Stimulated activated CD4-positive, alpha-beta T cell treated with anti-CD3 and anti-CD28 coated beads, Interleukin-15, amount 100 ng/mL, for 48 hours (primary cell): ENCODE measurements around the gene CHST15.

Experiments
- DNase-seq, 2 donors: peaks; one replicate each; pipeline ENCODE4 v3.0.0-alpha.2; 2020; ENCODE audit warnings: low read depth in 2 of 2

Gene CHST15

DNA sequence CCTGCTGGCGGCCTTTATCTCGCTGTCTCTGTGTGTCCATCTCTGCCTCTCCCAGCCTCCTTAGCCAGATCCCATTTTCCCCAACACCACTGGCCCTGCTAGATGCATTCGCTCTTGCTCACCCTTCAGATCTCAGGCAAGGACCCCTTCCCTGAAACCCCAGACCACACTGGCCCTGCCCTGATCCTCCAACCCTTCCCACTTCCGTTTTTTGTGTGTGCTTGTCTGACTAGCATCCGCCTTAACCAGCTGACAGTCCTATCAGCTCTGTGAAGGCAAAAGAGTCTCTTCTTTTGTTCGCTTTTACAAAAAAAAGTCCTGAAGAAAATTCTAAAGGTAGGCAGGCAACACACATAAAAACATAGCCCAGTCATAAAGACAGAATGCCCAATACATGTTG, 28.7 kb downstream of the CHST15 start:
- DNase-seq, result no peak

DNA sequence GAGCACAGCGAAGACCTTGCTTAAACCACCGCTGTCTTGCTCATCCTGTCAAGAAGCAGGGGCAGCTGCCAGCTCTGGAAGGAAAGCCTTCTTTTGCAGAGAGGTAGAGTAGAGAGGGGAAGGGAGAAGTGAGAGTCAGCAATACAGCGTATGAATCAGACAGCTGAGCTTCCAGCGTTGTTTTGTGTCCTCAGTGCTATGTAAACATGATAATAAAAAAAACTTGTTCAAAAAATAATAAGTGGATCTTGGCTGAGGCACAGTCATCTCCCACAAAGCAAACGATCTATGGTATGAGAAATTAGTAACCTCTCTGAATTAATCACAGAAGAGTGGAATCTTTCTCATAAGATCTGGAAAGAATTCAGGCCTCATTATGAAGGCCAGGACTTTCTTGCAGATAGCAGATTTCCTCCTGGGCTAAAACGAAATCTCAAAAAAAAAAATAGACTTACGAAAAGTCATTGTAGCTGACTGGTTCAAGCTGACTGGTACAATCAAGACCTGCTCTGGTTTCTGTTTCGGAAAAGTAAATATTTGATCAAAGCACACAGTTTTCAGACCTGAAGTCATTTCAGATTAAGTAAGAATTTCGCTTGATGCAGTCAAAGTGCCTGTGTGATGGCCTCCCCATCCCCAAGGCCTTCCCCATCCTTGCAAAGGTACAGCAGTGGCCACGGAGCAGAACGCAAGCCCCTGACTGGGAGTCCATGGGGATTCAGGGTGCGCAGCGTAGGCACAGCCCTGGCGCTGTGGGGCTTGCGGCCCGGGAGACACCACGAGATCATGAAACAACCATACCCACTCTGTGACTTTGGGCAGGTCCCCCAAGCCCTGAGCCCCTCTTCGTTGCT, 29.4 kb downstream of the CHST15 start:
- DNase-seq, result no peak

DNA sequence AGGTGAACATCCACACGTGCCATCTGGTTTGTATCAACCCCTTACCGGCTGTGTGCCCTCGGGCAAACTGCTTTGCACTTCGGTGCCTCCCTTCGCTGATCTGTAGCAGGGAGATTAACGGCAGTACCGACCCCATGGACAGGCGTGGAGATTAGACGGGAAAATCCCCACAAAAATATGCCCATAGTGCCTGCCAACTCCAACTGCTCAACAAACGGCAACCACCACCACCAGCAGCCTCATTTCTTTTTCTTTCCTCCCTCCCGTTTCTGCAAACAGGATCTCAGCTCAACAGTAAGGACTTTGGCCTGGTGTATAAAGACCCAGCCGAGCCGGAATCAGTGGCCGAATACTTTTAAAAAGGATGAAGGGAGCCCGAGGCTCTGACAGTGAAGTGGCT, 31.0 kb downstream of the CHST15 start:
- no peak for DNase-seq

DNA sequence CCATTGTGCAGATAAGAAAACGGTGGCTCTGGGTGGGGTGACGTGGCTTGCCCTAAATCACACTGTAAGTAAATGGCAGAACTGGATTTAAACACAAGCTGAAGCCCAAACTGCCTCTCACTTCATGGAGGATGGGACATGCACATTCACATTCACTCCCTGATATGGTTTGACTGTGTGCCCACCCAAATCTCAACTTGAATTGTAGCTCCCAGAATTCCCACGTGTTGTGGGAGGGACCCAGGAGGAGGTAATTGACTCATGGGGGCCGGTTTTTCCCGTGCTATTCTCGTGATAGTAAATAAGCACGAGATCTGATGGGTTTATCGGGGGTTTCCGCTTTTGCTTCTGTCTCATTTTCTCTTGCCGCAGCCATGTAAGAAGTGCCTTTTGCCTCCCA, 32.4 kb downstream of the CHST15 start:
- no peak for DNase-seq

DNA sequence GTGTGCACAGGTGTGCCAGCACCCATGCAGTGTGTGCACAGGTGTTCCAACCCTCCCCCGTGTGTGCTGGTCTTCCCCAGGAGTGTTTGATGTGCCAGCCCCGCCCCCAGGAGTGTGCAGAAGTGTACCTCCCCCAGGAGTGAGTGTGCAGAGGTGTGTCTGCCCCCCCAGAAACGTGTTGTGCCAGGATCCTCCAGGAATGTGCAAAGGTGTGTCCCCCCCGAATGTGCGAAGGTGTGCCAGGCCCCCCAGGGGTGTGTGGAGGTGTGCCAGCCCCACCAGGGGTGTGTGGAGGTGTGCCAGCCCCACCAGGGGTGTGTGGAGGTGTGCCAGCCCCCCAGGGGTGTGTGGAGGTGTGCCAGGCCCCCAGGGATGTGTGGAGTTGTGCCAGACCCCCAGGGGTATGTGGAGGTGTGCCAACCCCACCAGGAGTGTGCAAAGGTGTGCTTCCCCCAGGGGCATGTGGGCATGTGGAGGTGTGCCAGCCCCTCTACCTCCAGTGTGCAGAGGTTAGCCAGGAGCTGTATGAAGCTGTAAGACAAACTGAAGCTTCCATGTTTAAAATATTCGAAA, 33.2 kb downstream of the CHST15 start:
- no peak for DNase-seq

DNA sequence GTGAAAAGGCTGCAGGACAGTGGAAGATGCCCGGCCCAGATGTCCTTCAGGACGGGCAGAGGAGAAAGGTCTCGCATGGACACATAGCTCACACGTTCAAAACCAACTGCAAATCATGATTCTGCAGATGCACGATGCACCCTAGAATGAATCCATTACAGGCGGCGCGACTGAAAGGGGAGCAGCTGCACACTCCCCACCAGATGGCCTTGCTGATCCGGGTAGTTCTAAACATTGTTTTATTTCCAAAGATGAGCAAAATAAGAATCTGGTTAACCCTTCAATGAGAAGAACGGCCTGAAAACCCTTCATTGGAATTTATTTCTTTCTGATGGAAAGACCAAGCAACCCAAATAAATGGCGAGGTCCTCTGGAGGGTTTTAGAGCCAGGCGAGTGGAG, 33.8 kb downstream of the CHST15 start:
- DNase-seq, result no peak

DNA sequence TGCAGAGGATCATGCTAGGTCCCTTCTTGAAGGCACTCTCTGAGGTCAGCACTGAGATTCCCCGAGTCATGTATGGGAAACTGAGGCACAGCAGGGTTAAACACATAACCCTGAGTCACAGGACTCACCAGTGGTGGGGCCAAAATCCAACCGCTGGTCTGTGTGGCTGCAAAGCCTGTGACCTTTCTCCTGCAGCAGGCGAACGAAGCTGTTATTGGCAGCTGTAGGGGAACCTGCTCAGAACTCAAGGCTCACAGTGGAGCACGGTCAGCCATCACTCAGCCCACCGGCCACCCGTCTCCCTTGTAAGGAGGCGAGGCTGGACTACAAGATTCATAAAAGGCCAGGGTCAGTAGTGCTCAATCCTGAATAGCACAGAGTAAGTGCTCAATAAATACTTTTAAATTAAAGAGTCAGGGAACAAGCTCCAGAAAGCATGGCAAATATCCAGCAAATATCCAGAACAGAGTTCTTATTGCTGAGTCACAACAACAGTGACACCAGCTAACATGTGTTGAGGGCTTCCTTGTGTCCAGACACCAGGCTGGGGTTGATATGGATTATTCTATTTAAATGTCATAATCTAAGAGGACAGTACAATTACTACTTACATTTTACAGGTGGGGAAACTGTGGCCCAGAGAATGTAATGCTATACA, 34.9 kb downstream of the CHST15 start:
- no peak for DNase-seq

DNA sequence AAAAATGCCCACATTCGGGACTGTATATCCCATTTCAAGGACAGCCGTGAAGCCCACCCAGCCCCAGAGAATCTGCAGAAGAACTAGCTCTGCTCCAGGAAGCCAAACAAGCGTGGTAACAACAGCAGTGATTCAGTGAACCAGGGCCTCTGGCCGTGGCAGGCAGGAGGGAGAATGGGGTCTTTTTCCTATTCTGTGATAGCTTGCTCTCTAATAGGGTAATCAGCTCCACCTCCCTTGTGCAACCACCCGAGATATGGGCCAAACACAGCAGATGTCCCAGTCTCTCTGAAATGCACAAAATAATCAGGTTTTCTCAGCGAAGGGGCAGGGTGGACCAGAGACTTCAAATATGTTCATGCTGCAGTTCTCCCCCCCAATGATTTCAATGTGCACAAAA, 35.8 kb downstream of the CHST15 start:
- no peak for DNase-seq

DNA sequence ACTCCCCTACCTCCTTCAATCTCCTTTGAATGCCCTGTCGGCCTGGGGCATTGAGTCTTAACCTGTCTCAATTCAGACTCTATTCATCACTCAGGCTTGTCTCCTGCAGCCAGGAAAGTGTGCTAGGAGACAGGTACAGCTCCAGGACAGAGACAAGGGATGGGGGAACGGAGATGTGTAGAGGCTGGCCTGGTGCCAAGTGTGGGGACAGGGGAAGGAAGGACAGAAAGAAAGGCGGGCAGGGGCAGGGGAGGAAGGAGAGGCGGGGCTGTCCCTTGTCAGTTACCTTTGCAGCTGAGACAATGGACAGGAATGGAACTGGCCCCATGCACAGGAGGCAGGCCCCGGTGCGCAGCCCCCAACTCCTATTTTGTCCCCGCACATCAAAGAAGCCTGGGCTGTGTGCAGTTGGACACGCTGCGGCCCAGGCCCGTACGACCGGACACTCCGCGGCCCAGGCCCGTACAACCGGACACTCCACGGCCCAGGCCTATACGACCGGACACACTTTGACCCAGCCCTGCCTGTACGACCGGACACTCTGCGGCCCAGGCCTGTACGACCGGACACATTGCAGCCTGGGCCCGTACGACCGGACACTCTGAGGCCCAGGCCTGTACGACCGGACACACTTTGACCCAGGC, 36.9 kb downstream of the CHST15 start:
- no peak for DNase-seq

DNA sequence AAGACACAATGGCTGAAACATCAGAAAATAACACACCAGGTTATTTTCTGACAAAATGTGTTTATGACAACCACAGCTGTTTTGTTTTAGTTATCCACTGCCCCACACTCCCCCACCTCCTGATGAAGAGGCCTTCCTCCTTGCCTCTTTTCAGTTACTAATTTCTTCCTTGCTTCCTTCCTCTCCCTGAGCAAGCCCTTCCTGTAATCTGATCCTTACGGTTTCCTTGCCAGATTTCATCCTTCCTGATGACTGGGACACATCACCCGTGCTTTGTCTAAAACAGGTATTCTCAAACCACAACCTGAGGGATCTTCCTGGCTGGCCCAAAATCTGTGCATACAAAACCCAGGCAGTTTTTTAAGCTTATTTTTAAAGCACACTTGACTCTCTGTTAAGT, 39.4 kb downstream of the CHST15 start:
- no peak for DNase-seq

DNA sequence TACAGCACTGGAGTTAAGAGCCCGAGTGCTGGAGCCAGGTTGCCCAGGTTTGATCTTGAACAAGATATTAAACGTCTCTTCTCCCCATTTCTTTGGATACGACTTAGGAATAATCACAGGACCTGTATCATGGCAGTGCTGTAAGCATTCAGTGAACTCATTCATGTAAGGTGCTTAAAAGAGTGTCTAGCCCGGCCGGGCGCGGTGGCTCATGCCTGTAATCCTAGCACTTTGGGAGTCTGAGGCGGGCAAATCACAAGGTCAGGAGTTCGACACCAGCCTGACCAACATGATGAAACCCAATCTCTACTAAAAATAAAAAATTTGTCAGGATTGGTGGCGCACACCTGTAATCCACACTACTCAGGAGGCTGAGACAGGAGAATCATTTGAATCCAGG, 40.8 kb downstream of the CHST15 start:
- DNase-seq, result no peak

DNA sequence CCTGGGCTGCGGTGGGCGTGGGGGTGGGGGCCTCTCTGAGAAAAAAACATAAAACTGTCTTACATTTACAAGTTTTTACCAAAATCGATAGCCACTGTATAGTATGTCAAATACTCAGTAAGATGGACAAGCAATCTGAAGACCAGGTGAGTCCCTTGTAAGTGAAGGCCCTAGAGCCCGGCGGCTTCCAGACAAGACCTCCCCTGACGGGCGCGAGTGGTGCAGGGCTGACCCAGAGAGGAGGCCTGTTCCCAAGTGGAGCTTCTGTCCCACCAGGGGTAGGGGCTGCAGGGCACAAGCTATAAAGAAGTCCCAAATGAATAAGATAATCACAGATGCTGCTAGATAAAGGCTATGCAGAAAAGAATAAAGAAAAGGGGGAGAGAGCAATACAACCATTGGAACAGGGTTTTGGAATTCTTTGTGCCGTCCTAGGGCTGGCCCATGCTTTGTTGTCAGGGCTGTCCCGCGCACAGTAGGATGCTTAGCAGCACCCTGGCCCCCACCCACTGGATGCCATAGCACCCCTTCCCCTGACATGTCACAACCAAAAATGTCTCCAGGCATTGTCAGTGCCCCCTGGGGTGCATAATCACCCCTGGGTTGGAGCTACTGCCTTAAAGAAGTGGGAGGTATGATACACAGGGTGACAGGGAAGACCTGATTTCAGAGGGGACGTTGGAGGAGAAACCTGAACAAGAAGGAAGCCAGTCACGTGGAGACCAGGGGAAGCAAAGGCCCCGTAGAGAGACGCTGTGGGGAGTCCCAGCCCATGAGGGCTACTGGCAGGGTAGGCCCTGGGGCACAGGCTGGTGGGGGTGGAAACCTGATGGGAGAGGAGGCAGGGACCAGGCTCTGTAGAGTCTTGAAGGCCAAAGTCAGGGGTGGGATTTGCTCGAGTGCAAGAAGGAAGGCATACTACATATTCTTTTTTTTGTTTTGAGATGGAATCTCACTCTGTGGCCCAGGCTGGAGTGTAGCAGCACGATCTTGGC, 43.1 kb downstream of the CHST15 start:
- no peak for DNase-seq

DNA sequence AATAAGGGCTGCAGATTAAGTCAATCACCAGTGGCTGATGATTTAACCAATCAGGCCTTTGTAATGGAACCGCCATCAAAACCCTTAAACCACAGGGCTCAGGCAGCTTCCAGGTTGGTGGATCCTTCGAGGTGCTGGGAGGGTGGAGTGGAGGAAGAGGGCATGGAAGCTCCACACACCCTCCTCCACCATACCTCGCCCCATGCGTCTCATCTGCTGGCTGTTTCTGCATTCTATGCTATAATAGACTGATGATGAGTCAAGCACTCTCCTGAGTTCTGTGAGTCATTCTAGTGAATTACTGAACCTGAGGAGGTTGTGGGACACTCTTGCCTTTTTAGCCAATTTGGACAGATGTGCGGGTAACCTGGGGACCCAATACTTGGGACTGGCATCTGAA, 43.9 kb downstream of the CHST15 start:
- DNase-seq, result no peak

DNA sequence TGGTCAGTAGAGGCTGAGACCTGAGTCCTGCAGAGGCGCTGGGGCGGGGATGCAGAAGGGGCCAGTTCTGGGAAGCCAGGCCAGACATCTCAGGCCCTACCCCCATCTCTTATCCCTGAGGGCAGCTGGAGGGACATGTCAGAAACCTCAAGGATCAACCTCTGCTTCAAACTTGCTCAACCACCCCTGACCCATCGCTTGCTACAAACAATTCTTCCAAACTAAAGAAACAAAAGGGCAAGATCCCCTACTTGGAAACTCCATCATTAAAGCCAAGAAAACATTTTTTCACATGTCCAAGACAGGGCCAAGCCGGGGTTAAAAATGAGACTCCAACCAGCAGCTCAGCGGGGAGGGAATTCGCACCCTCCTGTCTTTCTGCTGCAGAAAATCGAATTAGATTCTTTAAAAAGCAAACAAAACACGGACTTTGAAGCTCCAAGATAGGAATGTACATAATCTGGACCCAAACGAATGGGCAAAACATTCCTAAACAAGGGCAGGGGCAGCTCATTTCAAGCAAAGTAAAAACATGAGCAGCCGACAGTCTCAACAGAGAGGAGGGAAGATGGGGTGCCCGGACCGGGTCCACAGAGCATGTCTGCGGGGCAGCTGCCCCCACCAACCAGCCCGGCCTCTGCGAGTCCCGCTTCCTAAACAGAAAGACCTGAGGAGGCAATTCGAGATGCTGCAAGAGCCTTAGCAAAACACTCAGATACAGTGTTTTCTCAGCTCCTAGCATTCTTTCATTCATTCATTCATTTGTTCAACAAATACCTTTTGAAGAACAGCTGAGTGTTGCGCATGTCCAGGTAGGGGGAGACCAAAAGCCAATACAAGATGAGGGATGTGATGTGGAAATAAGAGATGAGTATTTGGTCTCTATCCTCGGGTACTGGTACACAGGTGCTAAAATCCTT, 44.8 kb downstream of the CHST15 start:
- DNase-seq, result no peak

DNA sequence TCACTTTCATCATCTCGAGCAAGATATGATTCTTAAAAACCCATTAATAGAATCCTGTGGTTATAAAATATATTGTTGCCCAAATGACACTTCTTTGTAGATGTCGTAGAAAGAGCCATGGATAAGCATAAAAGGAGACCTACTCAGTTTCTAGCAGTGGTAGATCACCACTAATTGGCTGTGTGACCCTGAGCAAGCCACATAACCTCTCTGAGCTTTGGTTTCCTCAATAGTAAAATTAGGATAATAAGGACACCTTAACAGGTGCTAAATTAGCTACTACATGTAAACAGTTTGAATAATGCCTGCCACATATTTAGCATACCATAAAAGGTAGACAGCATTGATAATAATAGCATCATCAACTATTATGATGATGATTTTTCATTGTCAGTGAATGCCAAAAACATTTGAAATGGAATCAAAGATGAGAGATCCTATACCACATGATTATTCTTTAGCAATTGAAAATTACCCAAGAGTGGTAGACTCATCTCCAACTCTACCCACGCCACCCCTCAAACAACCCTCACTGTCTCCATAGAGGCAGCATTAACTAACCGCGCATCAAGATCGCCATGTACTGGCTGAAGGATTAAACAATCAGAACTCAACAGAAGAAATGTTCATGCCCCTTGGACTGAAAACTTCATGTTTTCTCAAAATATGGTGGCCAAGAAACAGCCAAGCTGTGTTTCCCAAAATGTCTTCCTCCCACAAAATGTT, 45.8 kb downstream of the CHST15 start:
- no peak for DNase-seq

DNA sequence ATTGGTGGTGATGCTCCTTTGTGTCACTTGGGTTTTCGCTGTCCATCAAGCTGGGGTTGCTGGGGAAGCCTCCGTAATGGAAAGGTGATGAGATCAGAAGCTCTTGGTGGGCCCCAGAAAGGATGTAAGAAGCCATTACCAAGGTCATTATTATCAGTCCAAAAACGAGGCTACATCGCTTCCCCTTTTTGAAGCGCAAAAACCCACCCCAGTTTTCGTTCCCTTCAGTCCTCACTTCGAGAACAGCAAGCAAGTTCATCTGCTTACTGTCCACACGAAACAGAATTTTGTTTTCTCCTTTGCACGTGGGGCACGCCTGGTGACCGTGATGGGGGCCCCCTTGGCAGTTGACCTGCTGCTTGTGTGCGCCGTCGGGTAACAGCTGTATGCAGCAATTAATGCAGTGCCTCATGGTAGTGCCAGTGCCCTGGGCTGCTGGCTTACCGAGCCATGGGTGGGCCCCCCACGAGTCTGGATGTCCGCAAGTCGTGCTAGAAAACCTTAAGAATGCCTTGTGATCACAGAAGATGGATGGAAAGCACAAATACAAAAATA, 47.5 kb downstream of the CHST15 start:
- no peak for DNase-seq

DNA sequence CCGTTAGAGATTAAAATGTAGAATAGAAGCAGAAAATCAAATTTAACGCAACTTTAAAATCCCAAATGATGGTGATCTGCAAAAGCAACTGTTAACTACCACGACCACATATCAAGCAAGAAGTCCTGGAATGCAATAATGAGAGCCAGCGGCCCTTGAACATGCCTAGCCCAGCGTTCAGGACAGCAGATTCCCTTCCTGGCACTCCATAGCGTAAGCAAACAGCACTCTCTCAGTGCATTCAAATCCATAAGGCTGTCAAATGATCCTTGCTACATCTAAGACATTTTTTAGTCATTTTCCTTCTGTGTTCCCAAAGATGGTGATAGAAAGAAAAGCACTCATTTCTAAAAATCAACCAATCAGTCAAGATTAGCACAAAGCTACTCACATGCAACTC, 48.1 kb downstream of the CHST15 start:
- DNase-seq, result no peak

DNA sequence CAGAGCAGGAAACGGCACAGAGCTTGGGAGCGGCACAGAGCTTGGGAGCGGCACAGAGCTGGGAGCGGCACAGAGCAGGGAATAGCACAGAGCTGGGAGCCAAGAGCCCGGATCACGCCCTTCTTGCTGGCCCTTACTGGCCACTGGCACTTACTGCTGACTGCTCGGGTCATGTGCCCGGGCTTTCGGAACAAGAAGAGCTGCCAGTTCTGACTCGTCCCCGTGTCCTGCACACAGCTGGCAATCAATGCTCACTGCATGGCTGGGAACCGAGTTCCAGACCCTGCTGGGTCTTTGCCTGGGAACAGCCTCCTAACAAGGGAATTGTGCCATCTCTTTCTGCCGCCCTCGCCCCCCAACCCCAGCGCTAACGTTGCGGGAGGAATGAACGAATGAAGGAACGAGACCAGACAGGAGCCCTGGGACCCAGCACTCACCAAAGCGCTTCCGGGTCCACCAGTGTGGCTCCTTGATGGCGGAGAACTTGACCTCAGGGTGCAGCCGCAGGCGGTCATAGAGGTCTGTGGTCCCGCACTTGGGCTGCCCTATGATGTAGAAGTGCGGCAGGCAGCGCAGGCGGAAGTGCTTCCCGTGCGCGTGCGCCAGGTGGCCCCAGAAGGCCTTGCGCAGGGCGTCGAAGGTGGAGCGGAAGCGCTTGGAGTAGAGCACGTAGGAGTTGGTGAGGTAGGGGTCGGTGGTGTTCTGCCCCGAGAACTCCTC, 49.1 kb downstream of the CHST15 start:
- no peak for DNase-seq
